Measurements from ENCODE around the gene BAIAP2. TPM values are rescaled to one million over a fixed set of nuclear protein-coding genes. Genes with fewer than 3 reads are reported as not detected.

The BAIAP2 gene
- total RNA-seq, 1 donor from 2014 or later, result 51.4 TPM

- Mint-ChIP-seq H3K4me1 (ENCODE audit: low read depth, unreplicated experiment) (peaks cover 2% of the 10 kb centered on the region), H3K27me3 (ENCODE audit: low read depth, unreplicated experiment) (peaks cover 1% of the 10 kb centered on the region), H3K27ac (ENCODE audit: unreplicated experiment) (peak overlapping the region; percentile 47), H3K36me3 (ENCODE audit: low read depth, unreplicated experiment) (no peaks in the 10 kb centered on the region), H3K9me3 (ENCODE audit: unreplicated experiment) (no peaks in the 10 kb centered on the region), H3K4me3 (ENCODE audit: unreplicated experiment) (peak overlapping the region; percentile 52)
- no peaks in the 10 kb centered on the region for H3K9me3 ChIP-seq (ENCODE audit: insufficient read depth, low read depth, low read length)
- H3K9ac ChIP-seq (ENCODE audit: low read length), result peak overlapping the region; percentile 60
- FAIRE-seq (no peak), DNase-seq (ENCODE audit: low read depth) (peak; percentile 87)
- H3K79me2 ChIP-seq (ENCODE audit: insufficient read depth, low read length), result no peaks in the 10 kb centered on the region
- H3K27ac ChIP-seq (ENCODE audit: low read depth, low read length), result no peak overlapping the region
- no peaks in the 10 kb centered on the region for H4K20me1 ChIP-seq (ENCODE audit: insufficient read depth, low read length)
- no peak for TF ChIP-seq EZH2 (IDR thresholded peaks at IDR 0.05; ENCODE audit: insufficient read depth, low read length)
- no peak for TF ChIP-seq CTCF (IDR thresholded peaks at IDR 0.05; ENCODE audit: insufficient read depth, low read depth, low read length)
- H3K27me3 ChIP-seq (ENCODE audit: insufficient read depth, low read length), result peaks cover 3% of the 10 kb centered on the region
- H3K4me1 ChIP-seq (ENCODE audit: insufficient read depth, low read length), result peaks cover 8% of the 10 kb centered on the region
- H3K4me2 ChIP-seq (ENCODE audit: low read length), result peak overlapping the region; percentile 85
- peak overlapping the region; percentile 55 for H3K4me3 ChIP-seq (ENCODE audit: insufficient read depth, low read depth, low read length)
- H2AFZ ChIP-seq (ENCODE audit: low read depth, low read length), result peak overlapping the region; percentile 77
- H3K36me3 ChIP-seq (ENCODE audit: insufficient read depth, low read length), result no peaks in the 10 kb centered on the region
These were observed 84.5 kb downstream of the BAIAP2 start for GRCh38 chr17:81119223-81120148.

- H3K27ac Mint-ChIP-seq (ENCODE audit: unreplicated experiment), result no peak overlapping the region
- no peak overlapping the region for H2AFZ ChIP-seq (ENCODE audit: low read depth, low read length)
- H3K4me2 ChIP-seq (ENCODE audit: low read length), result peak overlapping the region; percentile 85
- no peaks in the 10 kb centered on the region for H3K79me2 ChIP-seq (ENCODE audit: insufficient read depth, low read length)
- no peak for DNase-seq (ENCODE audit: low read depth)
- peaks cover 8% of the 10 kb centered on the region for H3K4me1 ChIP-seq (ENCODE audit: insufficient read depth, low read length)
- H3K4me1 Mint-ChIP-seq (ENCODE audit: low read depth, unreplicated experiment), result peaks cover 2% of the 10 kb centered on the region
- no peaks in the 10 kb centered on the region for H3K36me3 ChIP-seq (ENCODE audit: insufficient read depth, low read length)
- no peak for FAIRE-seq
- H3K27ac ChIP-seq (ENCODE audit: low read depth, low read length), result no peak overlapping the region
- TF ChIP-seq CTCF (IDR thresholded peaks at IDR 0.05; ENCODE audit: insufficient read depth, low read depth, low read length) (no peak), EZH2 (IDR thresholded peaks at IDR 0.05; ENCODE audit: insufficient read depth, low read length) (no peak)
- no peak overlapping the region for H3K4me3 ChIP-seq (ENCODE audit: insufficient read depth, low read depth, low read length)
- H3K27me3 Mint-ChIP-seq (ENCODE audit: low read depth, unreplicated experiment), result peaks cover 3% of the 10 kb centered on the region
- no peaks in the 10 kb centered on the region for H3K36me3 Mint-ChIP-seq (ENCODE audit: low read depth, unreplicated experiment)
- no peaks in the 10 kb centered on the region for H4K20me1 ChIP-seq (ENCODE audit: insufficient read depth, low read length)
- no peaks in the 10 kb centered on the region for H3K9me3 ChIP-seq (ENCODE audit: insufficient read depth, low read depth, low read length)
- no peak overlapping the region for H3K9ac ChIP-seq (ENCODE audit: low read length)
- H3K9me3 Mint-ChIP-seq (ENCODE audit: unreplicated experiment), result no peaks in the 10 kb centered on the region
- no peak overlapping the region for H3K4me3 Mint-ChIP-seq (ENCODE audit: unreplicated experiment)
- H3K27me3 ChIP-seq (ENCODE audit: insufficient read depth, low read length), result peaks cover 3% of the 10 kb centered on the region
These were observed 85.2 kb downstream of the BAIAP2 start for GRCh38 chr17:81120149-81120484.
